ENCODE results near the gene ADCK2.

DNA sequence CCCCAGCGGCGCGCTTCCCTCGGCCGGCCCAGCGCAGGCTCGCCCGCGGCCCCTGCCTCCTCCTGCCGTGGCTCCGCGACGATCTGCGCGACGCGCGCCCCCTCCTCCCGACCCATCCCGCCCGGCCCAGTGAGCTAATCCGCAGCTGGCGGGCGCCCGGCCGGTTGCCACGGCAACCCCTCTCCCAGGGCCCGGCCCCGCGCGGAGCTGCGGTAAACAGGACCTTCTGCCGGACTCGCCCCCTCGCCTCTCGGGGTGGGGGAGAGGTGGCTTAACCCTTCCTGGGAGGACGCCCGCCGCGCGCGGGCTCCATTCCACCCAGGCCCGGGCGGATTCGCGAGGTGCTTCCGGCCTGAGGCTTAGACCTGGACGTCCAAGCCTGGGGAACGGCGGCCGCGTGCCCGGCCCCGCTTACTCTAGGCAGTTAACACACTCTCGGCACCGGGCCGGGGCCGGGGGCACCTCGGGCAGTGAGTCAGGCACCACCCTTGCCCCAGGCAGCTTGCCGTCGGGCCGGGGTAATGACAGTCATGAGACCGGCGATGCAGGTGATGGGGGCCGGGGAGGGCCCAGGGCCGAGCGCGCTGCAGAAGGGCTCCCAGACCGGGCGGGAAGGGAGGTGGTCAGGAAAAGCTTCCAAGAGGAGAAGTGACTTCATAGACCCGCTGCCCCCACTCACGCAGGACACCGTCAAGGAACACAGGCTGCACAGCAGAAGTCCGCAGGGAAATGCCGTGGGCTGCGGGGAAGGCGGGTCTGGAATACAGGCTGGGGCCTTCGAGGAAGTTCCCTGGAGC, 31.8 kb upstream of the ADCK2 start, which contains the start of gene DENND2A:
- TF ChIP-seq POLR2A (IDR thresholded peaks at IDR 0.05): no peak
- TF ChIP-seq, protein P1, sequence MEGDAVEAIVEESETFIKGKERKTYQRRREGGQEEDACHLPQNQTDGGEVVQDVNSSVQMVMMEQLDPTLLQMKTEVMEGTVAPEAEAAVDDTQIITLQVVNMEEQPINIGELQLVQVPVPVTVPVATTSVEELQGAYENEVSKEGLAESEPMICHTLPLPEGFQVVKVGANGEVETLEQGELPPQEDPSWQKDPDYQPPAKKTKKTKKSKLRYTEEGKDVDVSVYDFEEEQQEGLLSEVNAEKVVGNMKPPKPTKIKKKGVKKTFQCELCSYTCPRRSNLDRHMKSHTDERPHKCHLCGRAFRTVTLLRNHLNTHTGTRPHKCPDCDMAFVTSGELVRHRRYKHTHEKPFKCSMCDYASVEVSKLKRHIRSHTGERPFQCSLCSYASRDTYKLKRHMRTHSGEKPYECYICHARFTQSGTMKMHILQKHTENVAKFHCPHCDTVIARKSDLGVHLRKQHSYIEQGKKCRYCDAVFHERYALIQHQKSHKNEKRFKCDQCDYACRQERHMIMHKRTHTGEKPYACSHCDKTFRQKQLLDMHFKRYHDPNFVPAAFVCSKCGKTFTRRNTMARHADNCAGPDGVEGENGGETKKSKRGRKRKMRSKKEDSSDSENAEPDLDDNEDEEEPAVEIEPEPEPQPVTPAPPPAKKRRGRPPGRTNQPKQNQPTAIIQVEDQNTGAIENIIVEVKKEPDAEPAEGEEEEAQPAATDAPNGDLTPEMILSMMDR (IDR thresholded peaks at IDR 0.05): no peak

All from Peyer's patch (tissue), 4 donors.